Activated naive CD4-positive, alpha-beta T cell treated with anti-CD3 and anti-CD28 coated beads for 36 hours (primary cell): ENCODE results near the gene ZDHHC24. TPM values are rescaled to one million over a fixed set of nuclear protein-coding genes. Genes with fewer than 3 reads are reported as not detected.

Experiments used
- CTCF ChIA-PET: fragments of 350-600 bp; sonication (Branson Sonifier 250); formaldehyde crosslinking; loops from one replicate; lab custom pipeline; 2021; ENCODE audit warnings: antibody characterized with exemption; lab: Charles Lee
- DNase-seq: peaks from one replicate; pipeline ENCODE4 v3.0.0-alpha.2; 2020
- H3K27ac Mint-ChIP-seq: one replicate; pipeline ENCODE4 v1.8.0; 2021; ENCODE audit warnings: mild to moderate bottlenecking, mixed read lengths
- H3K27me3 Mint-ChIP-seq: one replicate; pipeline ENCODE4 v1.8.0; 2021; ENCODE audit warnings: low read depth, mixed read lengths
- H3K36me3 Mint-ChIP-seq: one replicate; pipeline ENCODE4 v1.8.0; 2021; ENCODE audit warnings: low read depth, mixed read lengths
- H3K4me1 Mint-ChIP-seq: one replicate; pipeline ENCODE4 v1.8.0; 2021; ENCODE audit warnings: low read depth, mixed read lengths
- H3K4me3 Mint-ChIP-seq: one replicate; pipeline ENCODE4 v1.8.0; 2021; ENCODE audit warnings: mild to moderate bottlenecking, moderate library complexity, mixed read lengths
- H3K9me3 Mint-ChIP-seq: one replicate; pipeline ENCODE4 v1.8.0; 2021; ENCODE audit warnings: mixed read lengths
- intact Hi-C: fragments of 100-400 bp; cut with micrococcal nuclease; formaldehyde crosslinking; loops from one replicate; pipeline ENCODE4 v1.15.1; 2023
- total RNA-seq, 2 experiments: library from RNA; stranded (reverse); gene quantifications; one replicate each; pipeline ENCODE4 v1.2.3, GENCODE V29; 2021

The ZDHHC24 gene
- total RNA-seq, 2 experiments from 2014 or later = 11.5 to 13.4 TPM

DNA sequence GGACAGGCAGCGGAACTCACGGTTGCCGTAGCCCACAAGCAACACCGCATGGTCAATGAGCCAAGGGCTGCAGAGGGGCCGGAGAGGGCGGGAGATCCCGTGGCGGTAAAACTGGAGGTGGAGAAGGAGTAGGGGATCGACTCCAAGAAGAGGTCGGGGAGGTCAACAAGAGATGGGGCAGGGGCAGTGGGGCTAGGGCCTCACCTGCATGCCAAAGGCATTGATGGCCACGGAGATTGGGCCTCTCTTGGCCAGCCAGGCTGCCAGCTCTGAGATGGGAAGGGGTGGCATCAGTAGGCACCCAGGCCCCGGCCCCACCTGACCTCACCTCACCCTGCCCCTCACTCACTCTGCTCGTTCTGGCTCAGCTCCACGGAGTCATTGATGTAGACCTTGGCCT, 18.7 kb upstream of the ZDHHC24 start:
- H3K27ac Mint-ChIP-seq = no peak overlapping the region
- CTCF ChIA-PET = no interaction called here
- peaks cover 8% of the 10 kb centered on the region for H3K4me1 Mint-ChIP-seq
- no peaks in the 10 kb centered on the region for H3K36me3 Mint-ChIP-seq
- intact Hi-C loops = no loop called here
- no peaks in the 10 kb centered on the region for H3K9me3 Mint-ChIP-seq
- DNase-seq = no peak
- H3K27me3 Mint-ChIP-seq = no peaks in the 10 kb centered on the region
- no peak overlapping the region for H3K4me3 Mint-ChIP-seq

DNA sequence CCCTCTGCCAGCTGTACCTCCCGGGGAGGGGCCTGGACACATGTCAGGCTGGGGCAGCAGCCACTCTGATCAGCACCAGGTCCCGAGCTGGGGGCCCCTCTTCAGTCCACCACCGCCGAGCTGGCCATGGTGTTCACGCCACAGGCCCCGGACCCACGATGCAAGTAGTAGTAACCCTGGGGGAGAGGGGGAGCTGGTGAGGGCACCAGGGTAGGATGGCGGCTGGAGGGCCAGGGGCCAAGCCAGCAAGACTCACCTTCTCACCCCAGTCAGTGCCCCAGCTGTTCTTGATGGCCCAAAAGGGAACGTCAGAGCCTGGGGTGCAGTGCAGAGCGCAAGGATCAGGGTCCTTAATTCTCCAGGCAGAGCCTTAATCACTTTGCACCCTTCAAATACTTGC, 18.0 kb upstream of the ZDHHC24 start:
- no peak overlapping the region for H3K4me3 Mint-ChIP-seq
- no peak overlapping the region for H3K27ac Mint-ChIP-seq
- H3K36me3 Mint-ChIP-seq = no peaks in the 10 kb centered on the region
- no peaks in the 10 kb centered on the region for H3K9me3 Mint-ChIP-seq
- CTCF ChIA-PET = no interaction called here
- H3K4me1 Mint-ChIP-seq = peaks cover 8% of the 10 kb centered on the region
- intact Hi-C loops = no loop called here
- no peaks in the 10 kb centered on the region for H3K27me3 Mint-ChIP-seq
- no peak for DNase-seq

DNA sequence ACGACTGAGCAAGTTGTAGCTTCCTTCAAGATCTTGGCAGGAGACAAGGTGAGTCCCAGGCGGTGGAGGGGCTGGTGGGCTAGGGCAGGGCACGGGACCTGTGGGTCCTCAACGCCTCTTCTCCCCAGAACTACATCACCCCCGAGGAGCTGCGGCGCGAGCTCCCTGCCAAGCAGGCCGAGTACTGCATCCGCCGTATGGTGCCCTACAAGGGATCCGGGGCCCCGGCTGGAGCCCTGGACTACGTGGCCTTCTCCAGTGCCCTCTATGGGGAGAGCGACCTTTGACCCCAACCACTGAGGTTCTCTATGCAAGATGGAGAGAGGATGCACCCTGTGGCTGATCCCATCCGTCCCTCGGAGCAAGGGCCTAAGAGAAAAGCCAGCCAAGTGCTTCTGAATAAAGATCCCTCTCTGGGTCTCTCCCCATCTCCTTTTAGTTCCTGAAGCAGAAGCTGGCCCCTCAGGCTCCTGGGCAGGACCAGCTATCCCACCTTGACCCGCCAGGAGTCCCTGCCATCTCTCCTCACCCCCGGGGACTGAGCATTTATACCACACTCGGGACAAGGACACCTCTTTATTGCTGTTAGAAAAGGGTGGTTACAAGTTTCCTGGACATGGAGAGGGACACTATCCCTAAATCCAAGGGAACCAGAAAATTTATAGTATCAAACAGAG, 17.2 kb upstream of the ZDHHC24 start:
- Mint-ChIP-seq H3K27me3 (no peaks in the 10 kb centered on the region), H3K4me3 (no peak overlapping the region), H3K9me3 (no peaks in the 10 kb centered on the region), H3K27ac (no peak overlapping the region), H3K4me1 (peaks cover 5% of the 10 kb centered on the region), H3K36me3 (no peaks in the 10 kb centered on the region)
- intact Hi-C loops = no loop called here
- DNase-seq = no peak
- CTCF ChIA-PET = interaction anchor here (1.3 to 2.5 kb wide), 2 partner anchors 18 to 115 kb away, joined by 3 to 7 read pairs; partner anchors contain the start of gene RBM4B

DNA sequence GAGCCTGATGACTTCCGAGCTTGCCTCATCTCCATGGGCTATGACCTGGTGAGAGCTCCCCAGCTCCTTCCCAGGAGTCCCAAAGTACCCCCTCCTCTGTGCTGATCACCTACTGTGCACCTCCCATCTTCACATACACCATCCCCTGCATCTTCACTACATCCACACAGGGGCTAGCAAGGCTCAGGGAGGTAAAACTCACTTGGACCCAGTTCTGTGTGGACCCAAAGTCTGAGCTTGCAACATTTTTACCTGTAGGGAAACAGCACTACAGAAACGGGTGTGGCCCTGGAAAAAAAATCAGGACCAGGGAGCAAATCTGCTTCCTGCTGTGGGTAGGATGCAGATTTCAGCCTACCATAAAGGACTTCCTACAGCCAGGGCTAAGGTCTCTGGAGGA, 16.4 kb upstream of the ZDHHC24 start:
- Mint-ChIP-seq H3K9me3 (no peaks in the 10 kb centered on the region), H3K27me3 (peaks cover 4% of the 10 kb centered on the region), H3K36me3 (no peaks in the 10 kb centered on the region), H3K4me1 (peaks cover 2% of the 10 kb centered on the region), H3K4me3 (no peak overlapping the region), H3K27ac (no peak overlapping the region)
- CTCF ChIA-PET = interaction anchor here (1.3 to 2.5 kb wide), 2 partner anchors 19 to 116 kb away, joined by 3 to 7 read pairs; partner anchors contain the start of gene RBM4B
- DNase-seq = no peak
- intact Hi-C loops = no loop called here

DNA sequence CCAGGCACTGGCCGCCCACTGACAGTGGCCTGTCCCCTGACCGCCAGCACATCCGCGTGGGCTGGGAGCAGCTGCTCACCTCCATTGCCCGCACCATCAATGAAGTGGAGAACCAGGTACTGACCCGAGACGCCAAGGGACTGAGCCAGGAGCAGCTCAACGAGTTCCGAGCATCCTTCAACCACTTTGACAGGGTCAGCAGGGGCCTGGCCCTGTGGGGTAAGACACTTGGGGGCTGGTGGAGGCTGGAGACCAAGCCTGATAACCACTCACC, 16.1 kb upstream of the ZDHHC24 start:
- Mint-ChIP-seq H3K27ac (no peak overlapping the region), H3K36me3 (no peaks in the 10 kb centered on the region), H3K4me1 (no peaks in the 10 kb centered on the region), H3K27me3 (peaks cover 6% of the 10 kb centered on the region), H3K4me3 (no peak overlapping the region), H3K9me3 (no peaks in the 10 kb centered on the region)
- CTCF ChIA-PET = interaction anchor here (1.3 to 2.5 kb wide), 2 partner anchors 19 to 116 kb away, joined by 3 to 7 read pairs; partner anchors contain the start of gene RBM4B
- intact Hi-C loops = no loop called here
- DNase-seq = no peak

DNA sequence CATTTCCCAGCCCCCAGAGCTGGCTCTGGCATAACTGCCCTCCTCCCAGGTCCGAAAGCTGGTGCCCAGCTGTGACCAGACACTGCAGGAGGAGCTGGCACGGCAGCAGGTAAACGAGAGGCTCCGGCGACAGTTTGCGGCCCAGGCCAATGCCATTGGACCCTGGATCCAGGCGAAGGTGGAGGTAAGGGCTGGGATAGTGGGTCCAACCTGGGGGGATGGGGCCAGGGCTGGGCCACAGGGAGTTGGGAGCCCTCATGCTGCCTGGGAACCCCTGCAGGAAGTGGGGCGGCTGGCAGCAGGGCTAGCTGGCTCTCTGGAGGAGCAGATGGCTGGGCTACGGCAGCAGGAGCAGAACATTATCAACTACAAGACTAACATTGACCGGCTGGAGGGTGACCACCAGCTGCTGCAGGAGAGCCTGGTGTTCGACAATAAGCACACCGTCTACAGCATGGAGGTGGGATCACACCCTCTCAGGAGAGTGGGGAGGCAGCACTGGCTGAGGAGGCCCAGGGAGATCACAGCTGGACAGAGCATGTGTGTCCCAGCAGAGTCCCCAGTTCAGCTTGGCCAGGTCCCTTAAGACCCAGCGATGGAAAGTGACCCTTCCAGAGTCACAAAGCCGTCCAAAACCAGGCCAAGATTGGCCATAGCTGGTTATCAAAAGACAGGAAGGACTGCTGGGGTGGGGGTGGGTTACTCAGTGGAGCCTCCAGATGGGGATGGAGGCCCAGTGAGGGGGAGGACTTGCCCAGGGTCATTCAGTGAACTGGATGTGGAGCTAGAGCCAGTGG, 15.5 kb upstream of the ZDHHC24 start:
- DNase-seq = no peak
- intact Hi-C loops = no loop called here
- no peaks in the 10 kb centered on the region for H3K36me3 Mint-ChIP-seq
- peaks cover 6% of the 10 kb centered on the region for H3K27me3 Mint-ChIP-seq
- no peaks in the 10 kb centered on the region for H3K4me1 Mint-ChIP-seq
- H3K4me3 Mint-ChIP-seq = no peak overlapping the region
- CTCF ChIA-PET = interaction anchor here (2.5 kb wide), 1 partner anchor 116 kb away, joined by 7 read pairs; the partner anchor contains the start of gene RBM4B
- no peak overlapping the region for H3K27ac Mint-ChIP-seq
- H3K9me3 Mint-ChIP-seq = no peaks in the 10 kb centered on the region

DNA sequence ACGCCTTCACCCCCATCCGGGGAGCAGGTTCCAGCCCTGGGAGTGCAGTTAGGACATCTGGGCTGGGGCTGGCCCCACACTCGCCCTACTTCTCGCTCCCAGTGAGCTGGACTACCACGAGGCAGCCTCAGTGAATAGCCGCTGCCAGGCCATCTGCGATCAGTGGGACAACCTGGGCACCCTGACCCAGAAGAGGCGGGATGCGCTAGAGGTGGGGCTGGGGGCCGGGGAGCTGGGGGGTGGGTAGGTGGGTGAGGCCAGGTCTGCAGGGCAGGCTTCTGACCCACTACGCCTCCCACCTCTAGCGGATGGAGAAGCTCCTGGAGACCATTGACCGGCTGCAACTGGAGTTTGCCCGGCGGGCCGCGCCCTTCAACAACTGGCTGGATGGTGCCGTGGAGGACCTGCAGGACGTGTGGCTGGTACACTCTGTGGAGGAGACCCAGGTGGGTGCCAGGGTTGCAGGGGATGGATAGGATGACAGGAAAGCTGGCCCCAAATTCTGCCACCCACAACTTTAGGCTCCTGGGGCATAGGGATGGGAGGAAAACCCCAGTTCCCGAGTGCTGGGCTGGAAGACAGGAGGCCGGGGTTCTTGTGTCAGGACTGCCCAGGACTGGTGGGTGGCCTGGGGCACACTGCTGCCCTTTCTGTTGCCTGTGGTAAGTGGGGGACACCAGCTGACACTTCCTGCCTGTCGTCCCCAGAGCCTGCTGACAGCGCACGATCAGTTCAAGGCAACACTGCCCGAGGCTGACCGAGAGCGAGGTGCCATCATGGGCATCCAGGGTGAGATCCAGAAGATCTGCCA, 14.2 kb upstream of the ZDHHC24 start:
- intact Hi-C loops = no loop called here
- no peaks in the 10 kb centered on the region for H3K36me3 Mint-ChIP-seq
- H3K27ac Mint-ChIP-seq = no peak overlapping the region
- H3K4me1 Mint-ChIP-seq = no peaks in the 10 kb centered on the region
- no peak for DNase-seq
- H3K27me3 Mint-ChIP-seq = peaks cover 6% of the 10 kb centered on the region
- H3K9me3 Mint-ChIP-seq = no peaks in the 10 kb centered on the region
- CTCF ChIA-PET = interaction anchor here (0.6 to 2.5 kb wide), 3 partner anchors 114 to 118 kb away, joined by 3 to 7 read pairs (median 3); partner anchors contain the start of gene RBM4B
- no peak overlapping the region for H3K4me3 Mint-ChIP-seq

DNA sequence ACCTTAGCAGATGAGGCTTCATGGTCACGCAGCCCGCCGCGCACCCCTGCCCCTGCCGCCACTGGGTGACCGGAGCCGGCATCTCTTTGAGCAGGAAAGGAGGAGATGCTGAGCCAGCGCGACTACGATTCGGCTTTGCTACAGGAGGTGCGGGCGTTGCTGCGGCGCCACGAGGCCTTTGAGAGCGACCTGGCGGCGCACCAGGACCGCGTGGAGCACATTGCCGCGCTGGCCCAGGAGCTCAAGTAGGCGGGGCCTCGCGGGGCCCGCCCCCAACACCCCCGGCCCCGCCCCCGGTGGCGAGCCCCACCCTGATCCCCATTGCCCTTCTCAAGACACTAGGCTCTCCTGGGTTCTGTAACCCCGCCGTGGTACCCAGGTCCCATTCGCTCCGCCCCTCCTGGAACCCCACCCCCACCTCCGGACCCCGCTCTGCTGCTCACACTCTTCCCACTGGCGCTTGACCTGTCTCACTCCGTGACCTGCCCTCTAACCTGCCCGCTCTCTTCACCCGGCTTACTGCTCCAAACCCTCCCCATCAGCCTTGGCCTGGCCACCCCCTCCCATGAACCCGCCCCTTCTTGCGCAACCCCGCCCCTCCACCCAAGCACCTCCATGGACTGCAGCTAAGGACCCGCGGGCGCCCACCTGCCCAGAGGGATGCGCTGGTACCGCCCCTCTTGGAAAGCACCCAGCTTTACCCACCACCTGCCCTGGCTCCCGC, 13.5 kb upstream of the ZDHHC24 start:
- no peak overlapping the region for H3K27ac Mint-ChIP-seq
- no peaks in the 10 kb centered on the region for H3K4me1 Mint-ChIP-seq
- no peaks in the 10 kb centered on the region for H3K9me3 Mint-ChIP-seq
- CTCF ChIA-PET = interaction anchor here (0.6 to 0.8 kb wide), 2 partner anchors 115 to 118 kb away, joined by 3 read pairs; partner anchors contain the start of gene RBM4B
- H3K4me3 Mint-ChIP-seq = no peak overlapping the region
- no peaks in the 10 kb centered on the region for H3K36me3 Mint-ChIP-seq
- H3K27me3 Mint-ChIP-seq = peaks cover 6% of the 10 kb centered on the region
- intact Hi-C loops = no loop called here
- peak; percentile 19 for DNase-seq

DNA sequence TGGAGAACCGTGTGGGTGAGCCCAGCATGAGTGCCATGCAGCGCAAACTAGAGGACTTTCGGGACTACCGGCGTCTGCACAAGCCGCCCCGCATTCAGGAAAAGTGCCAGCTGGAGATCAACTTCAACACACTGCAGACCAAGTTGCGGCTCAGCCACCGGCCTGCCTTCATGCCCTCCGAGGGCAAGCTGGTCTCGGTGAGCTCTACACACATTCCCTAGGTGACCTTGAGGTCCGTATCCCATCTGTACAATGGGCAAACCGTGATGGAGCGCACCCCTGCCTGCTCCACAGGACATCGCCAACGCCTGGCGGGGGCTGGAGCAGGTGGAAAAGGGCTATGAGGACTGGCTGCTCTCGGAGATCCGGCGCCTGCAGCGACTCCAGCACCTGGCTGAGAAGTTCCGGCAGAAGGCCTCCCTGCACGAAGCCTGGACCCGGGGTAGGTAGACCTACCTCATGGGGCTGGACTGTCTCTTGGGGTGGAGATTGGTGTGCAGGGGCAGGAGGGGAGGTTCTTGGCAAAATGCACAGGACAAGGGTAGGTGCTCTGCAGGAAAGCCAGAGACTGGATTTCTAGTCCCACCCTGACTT, 12.0 kb upstream of the ZDHHC24 start:
- no peaks in the 10 kb centered on the region for H3K36me3 Mint-ChIP-seq
- no peaks in the 10 kb centered on the region for H3K4me1 Mint-ChIP-seq
- CTCF ChIA-PET = no interaction called here
- H3K27me3 Mint-ChIP-seq = peaks cover 6% of the 10 kb centered on the region
- H3K4me3 Mint-ChIP-seq = no peak overlapping the region
- intact Hi-C loops = no loop called here
- no peaks in the 10 kb centered on the region for H3K9me3 Mint-ChIP-seq
- no peak for DNase-seq
- H3K27ac Mint-ChIP-seq = no peak overlapping the region

DNA sequence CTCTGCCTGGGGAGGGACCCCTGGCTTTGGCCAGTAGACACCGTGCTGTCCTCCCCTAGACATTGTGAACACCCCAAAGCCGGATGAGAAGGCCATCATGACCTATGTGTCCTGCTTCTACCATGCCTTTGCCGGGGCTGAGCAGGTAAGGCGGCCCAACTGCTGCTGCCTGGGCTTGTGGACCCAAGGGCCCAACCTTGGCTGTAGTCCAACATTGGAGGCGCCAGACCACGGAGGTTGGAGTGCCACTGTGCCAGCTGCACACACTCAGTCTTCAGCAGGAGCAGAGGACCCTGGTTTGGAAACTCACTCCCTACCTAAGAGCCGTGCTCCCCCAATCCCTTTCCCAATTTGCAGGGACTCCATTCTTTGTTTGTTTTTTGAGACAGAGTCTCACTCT, 10.2 kb upstream of the ZDHHC24 start:
- Mint-ChIP-seq H3K9me3 (no peaks in the 10 kb centered on the region), H3K4me3 (no peak overlapping the region), H3K4me1 (no peaks in the 10 kb centered on the region), H3K27ac (no peak overlapping the region), H3K36me3 (no peaks in the 10 kb centered on the region), H3K27me3 (peaks cover 6% of the 10 kb centered on the region)
- intact Hi-C loops = no loop called here
- no peak for DNase-seq
- CTCF ChIA-PET = no interaction called here

DNA sequence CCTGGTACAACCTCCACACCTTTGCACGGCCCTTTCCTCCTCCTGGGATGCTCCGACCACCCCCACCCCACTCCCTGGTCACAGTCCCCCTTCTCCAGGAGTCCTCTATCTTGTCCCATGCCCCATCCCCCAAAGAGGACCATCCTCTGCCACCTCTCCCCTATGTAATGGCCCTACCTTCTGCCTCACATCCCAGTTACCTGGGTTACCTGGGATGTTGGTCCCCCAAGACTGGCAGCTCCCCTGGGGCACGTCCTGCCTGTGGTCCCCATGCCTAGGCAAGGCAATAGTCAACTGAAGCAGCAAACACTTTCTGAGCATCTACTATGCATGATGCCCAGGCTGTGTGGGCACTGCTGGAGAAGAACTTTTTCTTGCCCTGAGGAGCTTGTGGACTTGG, 9.6 kb upstream of the ZDHHC24 start:
- Mint-ChIP-seq H3K4me3 (no peak overlapping the region), H3K4me1 (no peaks in the 10 kb centered on the region), H3K27me3 (peaks cover 6% of the 10 kb centered on the region), H3K36me3 (no peaks in the 10 kb centered on the region), H3K9me3 (no peaks in the 10 kb centered on the region), H3K27ac (no peak overlapping the region)
- no peak for DNase-seq
- CTCF ChIA-PET = interaction anchor here (1.3 to 1.6 kb wide), 2 partner anchors 14 to 76 kb away, joined by 4 to 5 read pairs; partner anchors contain the start of gene DPP3
- intact Hi-C loops = no loop called here
